ENCODE results near the gene TIAL1. TPM values are rescaled to one million over a fixed set of nuclear protein-coding genes. Genes with fewer than 3 reads are reported as not detected.

Gene TIAL1
- total and polyA plus RNA-seq, 2 of the 4 experiments (the other 2 are of a cell fraction), result 28.0 to 83.5 TPM

DNA sequence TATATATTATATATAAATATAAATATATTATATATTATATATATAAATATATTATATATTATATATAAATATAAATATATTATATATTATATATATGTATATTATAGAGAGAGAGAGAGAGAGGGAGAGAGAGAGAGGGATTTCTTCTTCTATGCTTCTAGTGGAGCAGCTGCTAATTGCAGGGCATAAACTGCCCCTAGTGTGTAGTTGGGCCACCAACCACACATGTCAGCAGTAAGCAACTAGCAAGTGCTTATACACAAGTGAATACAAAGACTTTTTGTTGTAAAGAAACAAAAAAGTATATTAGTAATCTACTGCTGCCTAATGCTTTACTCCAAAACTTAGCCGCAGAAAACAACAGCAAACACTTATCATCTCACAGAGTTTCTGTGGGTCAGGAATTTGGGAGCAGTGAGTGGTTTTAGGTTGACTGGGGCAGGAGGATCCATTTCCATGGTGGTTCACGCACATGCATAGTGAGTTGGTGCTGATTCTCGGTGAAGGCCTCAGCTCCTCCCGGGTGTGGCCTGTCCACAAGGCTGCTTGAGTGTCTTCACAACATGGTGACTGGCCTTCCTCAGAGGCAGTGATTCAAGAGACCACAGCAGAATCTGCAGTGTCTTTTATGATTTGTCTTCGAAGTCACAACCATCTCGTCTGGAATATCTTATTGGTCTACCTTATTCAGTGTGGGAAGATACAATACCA, 29.0 kb upstream of the TIAL1 start:
- DNase-seq, result no peak
- Histone ChIP-seq H3K56ac (ENCODE audit: extremely low read depth, insufficient read depth, low read length) (no peak overlapping the region), H2BK15ac (ENCODE audit: low read depth, low read length) (no peak overlapping the region), H4K8ac (ENCODE audit: low read depth in 2 of 2, low read length in 2 of 2) (no peak overlapping the region), H3K9me1 (ENCODE audit: insufficient read depth, low read length) (no peaks in the 10 kb centered on the region), H4K20me1 (ENCODE audit: insufficient read depth, low read length) (no peaks in the 10 kb centered on the region), H3K27ac (ENCODE audit: insufficient read depth, low read length) (no peak overlapping the region), H3K36me3 (ENCODE audit: control insufficient read depth, insufficient read depth, low read length) (no peaks in the 10 kb centered on the region), H2AFZ (replicated peaks; ENCODE audit: low read length, poor library complexity) (no peak overlapping the region), H3K14ac (replicated peaks; ENCODE audit: low read depth, low read length) (no peak overlapping the region), H3K18ac (ENCODE audit: low read depth, low read length) (no peak overlapping the region), H2BK5ac (ENCODE audit: low read depth, low read length, poor library complexity, severe bottlenecking) (no peak overlapping the region), H2BK20ac (ENCODE audit: low read depth, low read length) (no peak overlapping the region), H3K27me3 (ENCODE audit: control insufficient read depth, insufficient read depth, low read length) (peaks cover 3% of the 10 kb centered on the region), H4K5ac (ENCODE audit: low read depth, low read length) (no peak overlapping the region), H2BK120ac (ENCODE audit: low read depth, low read length) (no peak overlapping the region), H3K79me1 (ENCODE audit: low read depth in 1 of 2, low read length in 2 of 2) (no peaks in the 10 kb centered on the region), H3K4me2 (ENCODE audit: low read depth, low read length) (no peak overlapping the region), H3K4me1 (ENCODE audit: control insufficient read depth, insufficient read depth, low read length) (peaks cover 2% of the 10 kb centered on the region), H3K9ac (ENCODE audit: low read depth, low read length) (no peak overlapping the region), H2AK9ac (replicated peaks; ENCODE audit: low read depth, low read length, poor library complexity) (no peak overlapping the region), H3K9me3 (ENCODE audit: control insufficient read depth, insufficient read depth, low read length) (no peaks in the 10 kb centered on the region), H3K4ac (ENCODE audit: low read depth, low read length) (no peak overlapping the region), H2AK5ac (ENCODE audit: low read depth, low read length) (no peak overlapping the region), H4K91ac (ENCODE audit: insufficient read depth, low read depth, low read length) (no peak overlapping the region), H3K23ac (ENCODE audit: low read depth, low read length) (no peak overlapping the region), H3K4me3 (ENCODE audit: insufficient read depth, low read depth, low read length) (no peak overlapping the region)
- in situ Hi-C loops (cut with MboI; ENCODE audit: low sequenced_read_pairs), result no loop called here
- intact Hi-C loops (cut with micrococcal nuclease), result no loop called here
- dilution Hi-C loops (cut with HindIII; ENCODE audit: low sequenced_read_pairs, unreplicated experiment), result no loop called here
- TF ChIP-seq, protein P1, sequence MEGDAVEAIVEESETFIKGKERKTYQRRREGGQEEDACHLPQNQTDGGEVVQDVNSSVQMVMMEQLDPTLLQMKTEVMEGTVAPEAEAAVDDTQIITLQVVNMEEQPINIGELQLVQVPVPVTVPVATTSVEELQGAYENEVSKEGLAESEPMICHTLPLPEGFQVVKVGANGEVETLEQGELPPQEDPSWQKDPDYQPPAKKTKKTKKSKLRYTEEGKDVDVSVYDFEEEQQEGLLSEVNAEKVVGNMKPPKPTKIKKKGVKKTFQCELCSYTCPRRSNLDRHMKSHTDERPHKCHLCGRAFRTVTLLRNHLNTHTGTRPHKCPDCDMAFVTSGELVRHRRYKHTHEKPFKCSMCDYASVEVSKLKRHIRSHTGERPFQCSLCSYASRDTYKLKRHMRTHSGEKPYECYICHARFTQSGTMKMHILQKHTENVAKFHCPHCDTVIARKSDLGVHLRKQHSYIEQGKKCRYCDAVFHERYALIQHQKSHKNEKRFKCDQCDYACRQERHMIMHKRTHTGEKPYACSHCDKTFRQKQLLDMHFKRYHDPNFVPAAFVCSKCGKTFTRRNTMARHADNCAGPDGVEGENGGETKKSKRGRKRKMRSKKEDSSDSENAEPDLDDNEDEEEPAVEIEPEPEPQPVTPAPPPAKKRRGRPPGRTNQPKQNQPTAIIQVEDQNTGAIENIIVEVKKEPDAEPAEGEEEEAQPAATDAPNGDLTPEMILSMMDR (conservative IDR thresholded peaks at IDR 0.05; ENCODE audit: low read depth, low read length), result no peak
- no peak for TF ChIP-seq RCOR1 (IDR thresholded peaks at IDR 0.05; ENCODE audit: insufficient replicate concordance, low read length)
- ChIA-PET CTCF (no interaction called here), POLR2A (ENCODE audit: unreplicated experiment) (no interaction called here)
- BruUV-seq (replicated peaks), result no TSS peak
- ATAC-seq (ENCODE audit: low read depth), result no peak
- 83% methylated on average over 1 of the region's 6 CpGs; no CpG with 5 or more reads in 1 of the 2 experiments for WGBS, 2 experiments (ENCODE audit: extremely low coverage in 2 of 2, insufficient read length in 1 of 2)

All from IMR-90 (cell line).